ENCODE results near the gene SLC25A20. TPM values are rescaled to one million over a fixed set of nuclear protein-coding genes. Genes with fewer than 3 reads are reported as not detected.
"Not testable (repeated sequence)": the region's sequence is repeated elsewhere in the genome, so short reads cannot be mapped to it uniquely, and the experiment has no call there.

Gene SLC25A20
- polyA plus RNA-seq, 1 experiment = 30.0 TPM

DNA sequence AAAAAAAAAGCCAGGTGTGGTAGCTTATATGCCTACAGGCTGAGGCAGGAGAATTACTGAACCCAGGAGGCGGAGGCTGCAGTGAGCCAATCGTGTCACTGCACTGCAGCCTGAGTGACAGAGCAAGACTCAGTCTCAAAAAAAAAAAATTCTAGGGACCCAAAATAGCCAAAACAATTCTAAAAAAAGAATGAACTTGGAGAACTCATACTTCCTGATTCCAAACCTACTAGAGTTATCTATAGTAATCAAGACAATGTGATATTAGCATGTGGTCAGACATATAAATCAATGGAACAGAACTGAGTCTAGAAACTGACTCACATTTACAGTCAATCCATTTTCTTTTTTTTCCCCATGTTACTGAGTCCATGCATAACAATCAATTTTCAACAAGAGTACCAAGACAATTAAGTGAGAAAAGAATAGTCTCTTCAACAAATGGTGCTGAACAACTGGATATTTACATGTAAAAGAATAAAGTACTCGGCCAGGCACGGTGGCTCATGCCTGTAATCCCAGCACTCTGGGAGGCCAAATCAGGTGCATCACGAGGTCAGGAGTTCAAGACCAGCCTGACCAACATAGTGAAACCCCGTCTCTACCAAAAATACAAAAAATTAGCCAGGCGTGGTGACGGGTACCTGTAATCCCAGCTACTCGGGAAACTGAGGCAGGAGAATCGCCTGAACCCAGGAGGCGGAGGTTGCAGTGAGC is 62.9 kb downstream of the SLC25A20 start:
- CTCF ChIA-PET = interaction anchor here (0.8 kb wide), 1 partner anchor 96 kb away, joined by 4 read pairs; no protein-coding TSS in a partner anchor
- DNase-seq (ENCODE audit: low read depth, low spot score) = no peak
- TF ChIP-seq, protein P1, sequence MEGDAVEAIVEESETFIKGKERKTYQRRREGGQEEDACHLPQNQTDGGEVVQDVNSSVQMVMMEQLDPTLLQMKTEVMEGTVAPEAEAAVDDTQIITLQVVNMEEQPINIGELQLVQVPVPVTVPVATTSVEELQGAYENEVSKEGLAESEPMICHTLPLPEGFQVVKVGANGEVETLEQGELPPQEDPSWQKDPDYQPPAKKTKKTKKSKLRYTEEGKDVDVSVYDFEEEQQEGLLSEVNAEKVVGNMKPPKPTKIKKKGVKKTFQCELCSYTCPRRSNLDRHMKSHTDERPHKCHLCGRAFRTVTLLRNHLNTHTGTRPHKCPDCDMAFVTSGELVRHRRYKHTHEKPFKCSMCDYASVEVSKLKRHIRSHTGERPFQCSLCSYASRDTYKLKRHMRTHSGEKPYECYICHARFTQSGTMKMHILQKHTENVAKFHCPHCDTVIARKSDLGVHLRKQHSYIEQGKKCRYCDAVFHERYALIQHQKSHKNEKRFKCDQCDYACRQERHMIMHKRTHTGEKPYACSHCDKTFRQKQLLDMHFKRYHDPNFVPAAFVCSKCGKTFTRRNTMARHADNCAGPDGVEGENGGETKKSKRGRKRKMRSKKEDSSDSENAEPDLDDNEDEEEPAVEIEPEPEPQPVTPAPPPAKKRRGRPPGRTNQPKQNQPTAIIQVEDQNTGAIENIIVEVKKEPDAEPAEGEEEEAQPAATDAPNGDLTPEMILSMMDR (IDR thresholded peaks at IDR 0.05; ENCODE audit: low read depth, low read length) = no peak
- POLR2A ChIA-PET = interaction anchor here (0.7 kb wide), 1 partner anchor 11 kb away, joined by 6 read pairs; no protein-coding TSS in a partner anchor
- H3K27me3 ChIP-seq (ENCODE audit: control insufficient read depth, insufficient read depth, low read length) = no peaks in the 10 kb centered on the region
- H3K9me3 ChIP-seq (ENCODE audit: control insufficient read depth, insufficient read depth, low read length) = no peaks in the 10 kb centered on the region
- no peak overlapping the region for H3K27ac ChIP-seq (ENCODE audit: low read depth, low read length)
- H3K4me3 ChIP-seq (ENCODE audit: low read depth, low read length) = no peak overlapping the region

DNA sequence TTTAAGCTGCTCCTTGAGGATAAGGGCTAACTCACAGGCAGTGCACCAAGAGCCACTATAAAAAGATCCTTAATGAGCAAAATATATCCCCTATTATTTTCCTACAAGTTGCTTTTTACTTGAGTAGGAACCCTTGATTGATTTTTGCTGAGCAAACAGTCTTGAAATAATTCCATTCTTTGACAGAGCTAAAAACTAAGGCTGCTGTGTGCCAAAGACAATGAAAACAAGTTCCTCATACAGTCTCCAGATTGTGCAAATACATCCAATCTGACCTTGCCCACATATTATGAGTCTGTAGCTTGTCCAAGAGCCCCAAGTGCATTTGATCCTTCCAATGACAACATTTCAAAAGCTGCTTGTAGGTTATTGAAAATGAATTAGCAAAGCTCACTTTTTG is 66.0 kb downstream of the SLC25A20 start:
- Histone ChIP-seq H3K27ac (ENCODE audit: low read depth, low read length) (no peak overlapping the region), H3K4me3 (ENCODE audit: low read depth, low read length) (no peak overlapping the region), H3K27me3 (ENCODE audit: control insufficient read depth, insufficient read depth, low read length) (no peaks in the 10 kb centered on the region), H3K9me3 (ENCODE audit: control insufficient read depth, insufficient read depth, low read length) (no peaks in the 10 kb centered on the region)
- ChIA-PET CTCF (no interaction called here), POLR2A (no interaction called here)
- no peak for DNase-seq (ENCODE audit: low read depth, low spot score)
- TF ChIP-seq, protein P1 (IDR thresholded peaks at IDR 0.05; ENCODE audit: low read depth, low read length) = no peak

DNA sequence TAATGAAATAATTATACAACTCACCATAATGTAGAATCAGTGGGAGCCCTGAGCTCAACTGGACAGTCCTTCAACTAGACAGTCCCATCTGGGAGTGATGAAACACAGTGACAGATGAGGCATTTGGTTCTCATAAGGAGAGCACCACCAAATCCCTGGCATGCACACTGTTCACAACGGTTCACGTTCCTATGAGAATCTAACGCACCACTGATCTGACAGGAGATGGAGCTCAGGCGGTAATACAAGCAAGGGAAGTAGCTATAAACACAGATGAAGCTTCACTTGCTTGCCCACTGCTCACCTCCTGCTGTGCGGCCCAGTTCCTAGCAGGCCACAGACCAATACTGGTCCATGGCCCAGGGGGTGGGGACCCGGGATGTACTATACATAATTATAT is 68.0 kb downstream of the SLC25A20 start:
- Histone ChIP-seq H3K27ac (ENCODE audit: low read depth, low read length) (no peak overlapping the region), H3K4me3 (ENCODE audit: low read depth, low read length) (no peak overlapping the region), H3K9me3 (ENCODE audit: control insufficient read depth, insufficient read depth, low read length) (no peaks in the 10 kb centered on the region), H3K27me3 (ENCODE audit: control insufficient read depth, insufficient read depth, low read length) (no peaks in the 10 kb centered on the region)
- no peak for DNase-seq (ENCODE audit: low read depth, low spot score)
- CTCF ChIA-PET = no interaction called here
- POLR2A ChIA-PET = interaction anchor here (0.6 kb wide), 1 partner anchor 50 kb away, joined by 6 read pairs; no protein-coding TSS in a partner anchor
- TF ChIP-seq, protein P1 (IDR thresholded peaks at IDR 0.05; ENCODE audit: low read depth, low read length) = no peak

DNA sequence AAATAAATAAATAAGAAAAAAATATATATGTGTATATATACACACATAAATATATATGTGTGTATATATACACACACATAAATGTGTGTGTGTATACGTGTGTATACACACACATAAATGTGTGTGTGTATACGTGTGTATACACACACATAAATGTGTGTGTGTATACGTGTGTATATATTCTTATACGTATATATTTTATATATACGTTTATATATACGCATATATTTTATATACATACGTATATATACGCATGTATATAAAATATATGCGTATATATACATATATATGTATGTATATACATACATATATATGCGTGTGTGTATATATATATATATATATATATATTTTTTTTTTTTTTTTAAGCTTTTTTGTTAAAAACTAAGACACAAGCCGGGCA is 69.2 kb downstream of the SLC25A20 start:
- H3K4me3 ChIP-seq (ENCODE audit: low read depth, low read length); DNase-seq (ENCODE audit: low read depth, low spot score); POLR2A ChIA-PET; H3K9me3 ChIP-seq (ENCODE audit: control insufficient read depth, insufficient read depth, low read length); H3K27ac ChIP-seq (ENCODE audit: low read depth, low read length); H3K27me3 ChIP-seq (ENCODE audit: control insufficient read depth, insufficient read depth, low read length): not testable (repeated sequence)
- CTCF ChIA-PET = interaction anchor here (2.1 kb wide), 1 partner anchor 10 kb away, joined by 7 read pairs; no protein-coding TSS in a partner anchor

DNA sequence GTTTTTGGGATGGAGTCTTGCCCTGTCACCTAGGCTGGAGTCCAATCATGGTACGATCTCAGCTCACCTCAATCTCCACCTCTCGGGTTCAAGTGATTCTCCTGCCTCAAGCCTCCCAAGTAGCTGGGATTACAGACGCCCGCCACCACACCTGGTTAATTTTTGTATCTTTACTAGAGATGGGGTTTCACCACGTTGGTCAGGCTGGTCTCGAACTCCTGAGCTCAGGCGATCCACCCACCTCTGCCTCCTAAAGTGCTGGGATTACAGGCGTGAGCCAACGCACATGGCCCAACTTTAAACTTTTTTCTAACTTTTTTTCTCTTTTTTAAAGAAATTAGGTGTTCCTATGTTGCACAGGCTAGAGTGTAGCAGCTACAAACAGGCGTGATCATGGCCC is 70.8 kb downstream of the SLC25A20 start:
- DNase-seq (ENCODE audit: low read depth, low spot score); H3K27me3 ChIP-seq (ENCODE audit: control insufficient read depth, insufficient read depth, low read length); H3K9me3 ChIP-seq (ENCODE audit: control insufficient read depth, insufficient read depth, low read length); H3K27ac ChIP-seq (ENCODE audit: low read depth, low read length); POLR2A ChIA-PET; H3K4me3 ChIP-seq (ENCODE audit: low read depth, low read length): not testable (repeated sequence)
- CTCF ChIA-PET = interaction anchor here (0.6 to 2.1 kb wide), 2 partner anchors 12 to 27 kb away, joined by 3 to 7 read pairs; no protein-coding TSS in a partner anchor

DNA sequence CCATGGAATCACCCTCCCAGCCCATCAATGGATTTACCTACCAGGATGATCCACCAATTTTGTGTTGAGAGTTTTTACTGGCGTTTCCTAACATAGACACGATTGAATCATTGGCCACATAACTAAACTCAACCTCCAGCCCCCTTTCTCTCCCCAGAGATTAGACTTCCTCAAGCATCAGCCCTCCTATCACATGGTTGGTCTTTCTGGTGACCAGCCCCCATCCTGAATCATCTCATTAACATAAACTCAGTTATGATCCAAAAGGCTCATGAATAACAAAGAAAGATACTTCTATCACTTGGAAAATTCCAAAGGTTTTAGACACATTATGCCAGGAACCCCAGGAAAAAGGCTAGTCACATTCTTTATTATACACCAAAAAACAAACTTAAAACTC is 72.2 kb downstream of the SLC25A20 start:
- ChIA-PET POLR2A (no interaction called here), CTCF (no interaction called here)
- peak overlapping the region; percentile 80 for H3K27ac ChIP-seq (ENCODE audit: low read depth, low read length)
- no peaks in the 10 kb centered on the region for H3K27me3 ChIP-seq (ENCODE audit: control insufficient read depth, insufficient read depth, low read length)
- no peaks in the 10 kb centered on the region for H3K9me3 ChIP-seq (ENCODE audit: control insufficient read depth, insufficient read depth, low read length)
- no peak overlapping the region for H3K4me3 ChIP-seq (ENCODE audit: low read depth, low read length)
- DNase-seq (ENCODE audit: low read depth, low spot score) = peak; percentile 69
- TF ChIP-seq, protein P1 (IDR thresholded peaks at IDR 0.05; ENCODE audit: low read depth, low read length) = no peak

All from AG04450 (cell line).